SK-N-SH (cell line): ENCODE measurements around the gene SCRN1. TPM values are rescaled to one million over a fixed set of nuclear protein-coding genes. Genes with fewer than 3 reads are reported as not detected.

Experiments
- CTCF ChIA-PET: fragments of 300-600, 350-600 bp; formaldehyde crosslinking; extraction: SDS; loops from one replicate; lab custom pipeline; 2021; lab: Yijun Ruan, JAX
- POLR2A ChIA-PET: fragments of 350-600 bp; sonication (Branson Sonifier 250); formaldehyde crosslinking; extraction: SDS; loops from one replicate; lab custom pipeline; 2020; ENCODE audit warnings: antibody characterized with exemption, inconsistent platforms; lab: Yijun Ruan, JAX
- DNase-seq: peaks from one replicate; pipeline ENCODE4 v3.0.0; 2012
- H2AFZ ChIP-seq: fragments of 200-600 bp; sonication (generic); 2 replicates; pipeline ENCODE4 v1.8.1; 2016; ENCODE audit warnings: antibody characterized with exemption, mild to moderate bottlenecking, low read depth
- H3F3A ChIP-seq: fragments of 200-600 bp; sonication (generic); replicated peaks from 2 replicates; pipeline ENCODE3; 2016; ENCODE audit warnings: antibody characterized with exemption, mild to moderate bottlenecking; ENCODE audit not compliant: insufficient read depth
- H3K27ac ChIP-seq, 2 experiments: fragments of 200-500 bp in 1 of 2; fragments of 200-600 bp in 1 of 2; sonication (Bioruptor generic) in 1 of 2; sonication (generic), shearing (Covaris generic) in 1 of 2; 2 replicates each; pipeline versions ENCODE4 v1.5.1 to v1.6.1; 2014 to 2016; ENCODE audit warnings: low read depth in 2 of 2, inconsistent platforms in 1 of 2, low read length in 1 of 2, mild to moderate bottlenecking in 1 of 2, mixed read lengths in 1 of 2
- H3K27me3 ChIP-seq: fragments of 200-600 bp; sonication (generic), shearing (Covaris generic); 2 replicates; pipeline ENCODE4 v1.6.1; 2016; ENCODE audit warnings: mixed run types; ENCODE audit not compliant: insufficient read depth
- H3K36me3 ChIP-seq, 2 experiments: fragments of 200-500 bp in 1 of 2; fragments of 200-600 bp in 1 of 2; sonication (Bioruptor generic) in 1 of 2; sonication (generic) in 1 of 2; replicated peaks in 1 of 2; 2 replicates each; pipeline versions ENCODE3 to v1.5.1; 2014 to 2016; ENCODE audit warnings: low read length in 1 of 2, mild to moderate bottlenecking in 1 of 2; ENCODE audit not compliant: insufficient read depth in 2 of 2, control insufficient read depth in 1 of 2
- H3K4me1 ChIP-seq, 2 experiments: fragments of 200-500 bp in 1 of 2; fragments of 200-600 bp in 1 of 2; sonication (Bioruptor generic) in 1 of 2; sonication (generic), shearing (Covaris generic) in 1 of 2; 2 replicates each; pipeline versions ENCODE4 v1.5.1 to v1.6.1; 2014 to 2016; ENCODE audit warnings: low read depth in 1 of 2, low read length in 1 of 2, mixed run types in 1 of 2; ENCODE audit not compliant: insufficient read depth in 2 of 2, control insufficient read depth in 1 of 2
- H3K4me2 ChIP-seq: fragments of 200-600 bp; sonication (generic), shearing (Covaris generic); 2 replicates; pipeline ENCODE4 v1.6.1; 2017; ENCODE audit warnings: mixed run types
- H3K4me3 ChIP-seq, 2 experiments: fragments of 200-500 bp in 1 of 2; fragments of 200-600 bp in 1 of 2; sonication (Bioruptor generic) in 1 of 2; sonication (generic), shearing (Covaris generic) in 1 of 2; 2 replicates each; pipeline versions ENCODE4 v1.5.1 to v1.8.1; 2014 to 2016; ENCODE audit warnings: low read depth in 2 of 2, inconsistent platforms in 1 of 2, low read length in 1 of 2, mild to moderate bottlenecking in 1 of 2, mixed read lengths in 1 of 2, moderate library complexity in 1 of 2
- H3K79me2 ChIP-seq: fragments of 200-600 bp; sonication (generic); 2 replicates; pipeline ENCODE4 v1.8.1; 2017; ENCODE audit warnings: mild to moderate bottlenecking; ENCODE audit not compliant: insufficient read depth
- H3K9ac ChIP-seq: fragments of 200-600 bp; sonication (generic); 2 replicates; pipeline ENCODE4 v1.6.1; 2017; ENCODE audit warnings: mixed run types
- H3K9me2 ChIP-seq: fragments of 200-600 bp; sonication (generic); 2 replicates; pipeline ENCODE4 v1.6.1; 2017; ENCODE audit warnings: mixed run types
- H3K9me3 ChIP-seq: fragments of 200-600 bp; sonication (generic); 2 replicates; pipeline ENCODE4 v1.6.1; 2017; ENCODE audit warnings: mixed run types, mild to moderate bottlenecking, moderate library complexity
- H4K20me1 ChIP-seq: fragments of 200-600 bp; sonication (generic); 2 replicates; pipeline ENCODE4 v1.6.1; 2017; ENCODE audit warnings: mild to moderate bottlenecking, mixed run types; ENCODE audit not compliant: insufficient read depth
- ELF1 ChIP-seq: IDR thresholded peaks from 2 replicates; pipeline ENCODE4 v1.4.0; 2012
- EZH2phosphoT487 ChIP-seq: fragments of 200-600 bp; sonication (generic); IDR thresholded peaks from 2 replicates; pipeline ENCODE4 v1.6.1; 2017; ENCODE audit warnings: low read depth, mixed run types, mild to moderate bottlenecking, antibody characterized with exemption, moderate library complexity, borderline replicate concordance
- FOXJ3 ChIP-seq: sonication (generic); formaldehyde crosslinking; IDR thresholded peaks from 2 replicates; pipeline ENCODE4 v1.5.1; 2020; ENCODE audit warnings: mild to moderate bottlenecking, missing genetic modification reagents
- GATA2 ChIP-seq: sonication (generic); formaldehyde crosslinking; IDR thresholded peaks from 2 replicates; pipeline ENCODE4 v1.5.0; 2020; ENCODE audit warnings: mild to moderate bottlenecking, missing genetic modification reagents
- IRF3 ChIP-seq: fragments of 150-350 bp; IDR thresholded peaks from 2 replicates; pipeline ENCODE4 v1.6.1; 2016; ENCODE audit warnings: mild to moderate bottlenecking, low read depth, low read length
- NRF1 ChIP-seq: IDR thresholded peaks from 2 replicates; pipeline ENCODE4 v1.6.1; 2012; ENCODE audit warnings: low read depth, mild to moderate bottlenecking, low read length
- PBX3 ChIP-seq: IDR thresholded peaks from 2 replicates; pipeline ENCODE4; 2012
- RCOR1 ChIP-seq: fragments of 150-350 bp; IDR thresholded peaks from 2 replicates; pipeline ENCODE4 v1.6.1; 2017; ENCODE audit warnings: antibody characterized with exemption, low read length
- RFX5 ChIP-seq: IDR thresholded peaks from 2 replicates; pipeline ENCODE4 v1.6.1; 2012; ENCODE audit warnings: mild to moderate bottlenecking, improper control_type of control experiment, low read length
- RXRA ChIP-seq: IDR thresholded peaks from 2 replicates; pipeline ENCODE4 v1.4.0; 2012; ENCODE audit warnings: low read depth, mild to moderate bottlenecking, borderline replicate concordance
- TAF1 ChIP-seq: IDR thresholded peaks from 2 replicates; pipeline ENCODE4 v1.6.1; 2012; ENCODE audit warnings: low read depth, mild to moderate bottlenecking, low read length, moderate library complexity, borderline replicate concordance
- TCF12 ChIP-seq: IDR thresholded peaks from 2 replicates; pipeline ENCODE4 v1.4.0; 2012
- TEAD4 ChIP-seq: IDR thresholded peaks from 2 replicates; pipeline ENCODE4 v1.4.0; 2012; ENCODE audit warnings: mild to moderate bottlenecking, borderline replicate concordance; ENCODE audit not compliant: insufficient read depth
- YY1 ChIP-seq: IDR thresholded peaks from 2 replicates; pipeline ENCODE4 v1.4.0; 2012; ENCODE audit warnings: low read depth, mild to moderate bottlenecking
- ZBTB33 ChIP-seq: IDR thresholded peaks from 2 replicates; pipeline ENCODE4 v1.4.0; 2012; ENCODE audit warnings: low read depth, borderline replicate concordance
- WGBS: methylation state at CpG from one replicate; pipeline ENCODE4 v1.1.6; 2017; ENCODE audit warnings: low lambda C conversion rate; 5-methylcytosine and 5-hydroxymethylcytosine counted together
- polyA plus RNA-seq, 3 experiments: library from polyadenylated mRNA; depleted of rRNA; stranded (reverse); fragments of >200 nt; gene quantifications; 2 replicates each; pipeline ENCODE4 v1.2.3, GENCODE V29; 2012

SCRN1 gene
- polyA plus RNA-seq, 1 of the 3 experiments (the other 2 are of a cell fraction) = 64.3 TPM

GRCh38 chr7:30010021-30010420 is 20.4 kb upstream of the SCRN1 start:
- POLR2A ChIA-PET = no interaction called here
- Histone ChIP-seq H3K27ac (no peak overlapping the region), H3K79me2 (no peaks in the 10 kb centered on the region), H3K9ac (no peak overlapping the region), H2AFZ (no peak overlapping the region), H4K20me1 (no peaks in the 10 kb centered on the region), H3F3A (no peaks in the 10 kb centered on the region), H3K4me3 (no peak overlapping the region), H3K36me3 (peaks cover 8 to 24% of the 10 kb centered on the region in 2 experiments), H3K4me1 (no peaks in the 10 kb centered on the region), H3K4me2 (no peak overlapping the region), H3K9me3 (no peaks in the 10 kb centered on the region), H3K9me2 (no peaks in the 10 kb centered on the region), H3K27me3 (no peaks in the 10 kb centered on the region)
- 90% methylated on average over 6 of the region's 6 CpGs for WGBS
- CTCF ChIA-PET = interaction anchor here (1.5 kb wide), 1 partner anchor 8 kb away, joined by 3 read pairs; no protein-coding TSS in a partner anchor
- DNase-seq = no peak
- TF ChIP-seq GATA2 (CRISPR knock-in tag) (no peak), TEAD4 (no peak), RCOR1 (no peak), IRF3 (no peak), RFX5 (no peak), RXRA (no peak), PBX3 (no peak), TAF1 (no peak), FOXJ3 (CRISPR knock-in tag) (no peak), EZH2phosphoT487 (no peak), ELF1 (no peak), TCF12 (no peak), ZBTB33 (no peak), NRF1 (no peak), YY1 (no peak)
